T-helper 22 cell (primary cell): ENCODE results near the gene SCML2.
"Not testable (repeated sequence)": the region's sequence is repeated elsewhere in the genome, so short reads cannot be mapped to it uniquely, and the experiment has no call there.

ENCODE experiments used
- DNase-seq: peaks from one replicate; pipeline ENCODE4 v3.0.0-alpha.2; 2020; ENCODE audit warnings: low read depth

SCML2 gene

GRCh38 chrX:18271309-18271708 is 83.2 kb downstream of the SCML2 start:
- no peak for DNase-seq

GRCh38 chrX:18255059-18255458 is 99.4 kb downstream of the SCML2 start:
- DNase-seq = no peak

GRCh38 chrX:18252644-18253359 is 101.7 kb downstream of the SCML2 start:
- DNase-seq = no peak

GRCh38 chrX:18229646-18230045 is 124.8 kb downstream of the SCML2 start:
- DNase-seq = not testable (repeated sequence)

- DNase-seq = no peak
Measured at GRCh38 chrX:18228069-18228468, 126.4 kb downstream of the SCML2 start.

- no peak for DNase-seq
Measured at GRCh38 chrX:18227458-18227857, 127.0 kb downstream of the SCML2 start.

GRCh38 chrX:18220786-18221185 is 133.7 kb downstream of the SCML2 start, which contains the start of gene BEND2:
Gene BEND2, minus strand, starts transcription at chrX:18220886. Its CDS starts 136 bp downstream, at chrX:18220750.
- no peak for DNase-seq

GRCh38 chrX:18210470-18210869 is 144.0 kb downstream of the SCML2 start:
- DNase-seq = no peak

- no peak for DNase-seq
Measured at GRCh38 chrX:18206657-18207056, 147.8 kb downstream of the SCML2 start.

GRCh38 chrX:18203631-18204030 is 150.9 kb downstream of the SCML2 start:
- DNase-seq = no peak

- no peak for DNase-seq
Measured at GRCh38 chrX:18194688-18195087, 159.8 kb downstream of the SCML2 start.
